ENCODE results near the gene FOXP1. TPM values are rescaled to one million over a fixed set of nuclear protein-coding genes. Genes with fewer than 3 reads are reported as not detected.

FOXP1 gene
- total RNA-seq, 1 experiment from 2014 or later = 75.3 TPM

GRCh38 chr3:70992562-70993204 is 590.8 kb downstream of the FOXP1 start:
- no peak for TF ChIP-seq CTCF (conservative IDR thresholded peaks at IDR 0.05)
- H3K4me1 Mint-ChIP-seq = no peaks in the 10 kb centered on the region

More at GRCh38 chr3:70992562-70993204, 590.8 kb downstream of the FOXP1 start:
- Mint-ChIP-seq H3K36me3 (ENCODE audit: insufficient read depth in 1 of 3, low read depth in 3 of 3) (peaks cover 0 to 12% (median under 1%) of the 10 kb centered on the region in 3 experiments; a peak in 3 of 7 replicates), H3K27ac (peak overlapping the region in 1 of 3 experiments; percentile 33; a peak in 1 of 7 replicates), H3K4me3 (no peak overlapping the region), H3K27me3 (ENCODE audit: low read depth) (no peaks in the 10 kb centered on the region), H3K9me3 (no peaks in the 10 kb centered on the region)
- Histone ChIP-seq H4K5ac (ENCODE audit: insufficient read length, low read depth, low read length) (no peak overlapping the region), H2BK20ac (ENCODE audit: low read depth, low read length, poor library complexity, severe bottlenecking) (no peak overlapping the region), H3K23me2 (ENCODE audit: insufficient read length, low read depth, low read length, poor library complexity, severe bottlenecking) (no peaks in the 10 kb centered on the region), H3T11ph (ENCODE audit: low read length) (no peak overlapping the region), H2BK5ac (ENCODE audit: insufficient read length, low read length) (no peak overlapping the region), H3K56ac (ENCODE audit: insufficient read length, low read depth, low read length) (no peak overlapping the region), H4K20me1 (ENCODE audit: control insufficient read depth, insufficient read depth, insufficient read length) (no peaks in the 10 kb centered on the region), H2BK120ac (ENCODE audit: low read depth, low read length, poor library complexity, severe bottlenecking) (no peak overlapping the region), H3K27me3 (ENCODE audit: insufficient read depth, low read length) (no peaks in the 10 kb centered on the region), H3K18ac (ENCODE audit: insufficient read length, low read depth, low read length) (no peak overlapping the region), H3K79me2 (ENCODE audit: insufficient read depth, low read length) (no peaks in the 10 kb centered on the region), H3K4ac (ENCODE audit: low read depth, low read length) (no peak overlapping the region), H3K9ac (ENCODE audit: extremely low read depth, insufficient read length, low read length) (no peak overlapping the region), H2AFZ (ENCODE audit: low read length) (no peak overlapping the region), H2BK12ac (ENCODE audit: insufficient read length, low read depth, low read length) (no peak overlapping the region), H3K14ac (ENCODE audit: insufficient read depth, low read length) (no peak overlapping the region), H3K23ac (ENCODE audit: insufficient read length, low read depth, low read length) (no peak overlapping the region), H3K27ac (ENCODE audit: insufficient read length, low read depth, low read length) (no peak overlapping the region), H3K79me1 (ENCODE audit: insufficient read depth, low read depth, low read length, poor library complexity, severe bottlenecking) (no peaks in the 10 kb centered on the region), H3K4me1 (ENCODE audit: insufficient read depth, low read length) (no peaks in the 10 kb centered on the region), H3K9me3 (ENCODE audit: control insufficient read depth, low read depth, low read length) (no peaks in the 10 kb centered on the region), H3K4me2 (ENCODE audit: insufficient read depth, insufficient read length, low read length) (no peak overlapping the region), H2BK15ac (ENCODE audit: low read depth, low read length) (no peak overlapping the region), H4K91ac (ENCODE audit: insufficient read length, low read depth, low read length) (no peak overlapping the region), H2AK5ac (ENCODE audit: insufficient read length, low read length) (no peak overlapping the region), H4K8ac (replicated peaks; ENCODE audit: insufficient read length, low read depth, low read length) (no peak overlapping the region)
- no CpG with 5 or more reads among the region's 11 CpGs for WGBS (ENCODE audit: extremely low coverage, insufficient read length, low lambda C conversion rate)
- no peak for DNase-seq

Measured in H9 (cell line).